Retinal pigment epithelial cell (primary cell): ENCODE results near the gene USP54.

Experiments
- DNase-seq: peaks from one replicate; pipeline ENCODE4 v3.0.0-alpha.2; 2010; ENCODE audit warnings: low read depth
- H3K4me3 ChIP-seq: 2 replicates; pipeline ENCODE4 v1.5.1; 2011; ENCODE audit warnings: mild to moderate bottlenecking, low read length, control low read depth, moderate library complexity
- CTCF ChIP-seq: conservative IDR thresholded peaks from 2 replicates; pipeline ENCODE4 v1.5.1; 2011; ENCODE audit warnings: low read depth, low read length, control low read depth, inconsistent platforms

The USP54 gene

GRCh38 chr10:73494213-73494612 is 96.9 kb downstream of the USP54 start:
- H3K4me3 ChIP-seq = peak overlapping the region; percentile 88
- TF ChIP-seq CTCF = no peak
- no peak for DNase-seq

DNA sequence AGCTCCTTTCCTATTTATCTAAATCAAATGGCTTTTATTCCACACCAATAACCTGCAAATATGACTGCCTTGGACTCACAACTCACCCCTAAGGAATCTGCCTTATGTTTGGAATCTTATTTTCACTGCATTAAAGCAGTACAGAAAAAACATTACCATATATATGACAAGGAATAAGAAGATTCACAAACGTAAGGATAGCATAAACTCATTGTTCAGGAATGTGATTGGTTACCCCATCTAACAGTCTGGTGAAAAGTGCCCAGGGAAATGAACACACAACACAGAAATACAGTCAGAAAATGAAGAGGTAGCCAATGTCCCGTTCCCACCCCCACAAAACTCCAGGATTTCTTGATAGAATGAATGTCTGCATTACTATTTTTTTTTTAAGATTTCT is 97.4 kb downstream of the USP54 start:
- TF ChIP-seq CTCF = no peak
- DNase-seq = peak; percentile 8
- peak overlapping the region; percentile 5 for H3K4me3 ChIP-seq

DNA sequence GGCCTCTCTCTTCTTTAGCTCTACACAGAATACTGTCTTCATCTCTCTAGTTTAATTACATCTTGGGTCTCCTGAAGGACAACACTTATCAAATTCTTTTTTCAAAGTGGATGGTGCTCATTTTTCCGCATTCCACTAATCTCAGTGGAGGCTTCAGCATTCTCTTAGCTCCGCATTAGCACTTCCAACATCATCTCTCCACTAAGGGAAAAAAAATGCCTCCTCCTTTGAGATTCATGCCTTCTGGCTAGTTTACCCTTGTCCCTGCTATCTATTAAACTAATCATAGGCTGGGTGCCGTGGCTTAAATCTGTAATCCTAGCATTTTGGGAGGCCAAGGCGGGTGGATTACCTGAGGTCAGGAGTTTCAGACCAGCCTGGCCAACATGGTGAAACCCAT is 104.5 kb downstream of the USP54 start:
- no peak overlapping the region for H3K4me3 ChIP-seq
- TF ChIP-seq CTCF = no peak
- no peak for DNase-seq

GRCh38 chr10:73485320-73485719 is 105.8 kb downstream of the USP54 start:
- no peak for DNase-seq
- no peak overlapping the region for H3K4me3 ChIP-seq
- TF ChIP-seq CTCF = no peak

DNA sequence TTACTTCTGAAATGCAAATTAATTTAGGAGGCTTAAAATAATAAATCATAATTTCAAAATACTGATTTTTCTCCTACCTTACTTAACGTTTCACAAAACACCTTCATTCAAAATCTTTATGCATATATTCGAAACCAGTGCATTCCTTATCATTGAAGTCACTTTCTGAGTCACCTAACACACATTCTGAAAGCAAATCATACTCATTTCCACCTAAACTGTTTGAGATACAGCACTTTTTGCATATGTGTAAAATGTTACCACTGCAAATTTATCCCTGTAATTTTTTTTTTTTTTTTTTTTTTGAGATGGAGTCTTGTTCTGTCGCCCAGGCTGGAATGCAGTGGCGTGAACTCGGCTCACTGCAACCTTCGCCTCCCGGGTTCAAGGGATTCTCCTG is 111.0 kb downstream of the USP54 start:
- TF ChIP-seq CTCF = no peak
- DNase-seq = peak; percentile 20
- no peak overlapping the region for H3K4me3 ChIP-seq

DNA sequence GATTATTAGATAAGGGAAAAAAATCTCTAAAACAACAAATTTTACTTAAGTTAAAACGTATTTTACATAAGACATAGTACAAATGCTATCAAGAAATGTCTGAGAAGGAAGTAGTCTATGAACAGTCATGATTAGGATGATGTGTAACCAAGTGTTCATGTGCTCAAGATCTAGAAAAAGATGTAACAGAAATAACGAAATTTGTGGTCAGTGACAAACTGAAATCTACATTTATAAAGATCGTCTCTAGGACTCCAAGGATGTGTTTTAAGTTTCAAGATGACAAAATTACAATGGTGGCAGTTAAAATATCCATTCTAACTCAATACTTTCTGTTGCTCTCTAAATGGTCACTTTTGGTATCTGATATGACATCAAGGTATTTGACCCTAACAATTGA is 112.5 kb downstream of the USP54 start:
- TF ChIP-seq CTCF = no peak
- no peak overlapping the region for H3K4me3 ChIP-seq
- no peak for DNase-seq

GRCh38 chr10:73471226-73471625 is 119.9 kb downstream of the USP54 start:
- no peak for TF ChIP-seq CTCF
- no peak overlapping the region for H3K4me3 ChIP-seq
- no peak for DNase-seq
